GM23338 (cell line): ENCODE data around the gene CPNE4. TPM values are rescaled to one million over a fixed set of nuclear protein-coding genes. Genes with fewer than 3 reads are reported as not detected.

Experiments used
- ATAC-seq: fragments of 200-7000 bp; cut with Tn5 transposase; 3 replicates; pipeline ENCODE4 v1.9.1; 2020
- DNase-seq: peaks from one replicate; pipeline ENCODE4 v3.0.0-alpha.2; 2015; ENCODE audit warnings: low spot score
- H2AFZ ChIP-seq: fragments of 200-600 bp; sonication (generic); 2 replicates; pipeline ENCODE4 v1.8.0; 2016; ENCODE audit warnings: antibody characterized with exemption, mild to moderate bottlenecking, moderate library complexity
- H3F3A ChIP-seq: fragments of 200-600 bp; sonication (generic); replicated peaks from 2 replicates; pipeline ENCODE4 v1.8.0; 2017; ENCODE audit warnings: antibody characterized with exemption, mixed run types, low read depth
- H3K27ac ChIP-seq: fragments of 200-600 bp; sonication (generic); 2 replicates; pipeline ENCODE4 v1.6.1; 2016; ENCODE audit warnings: low read depth
- H3K27me3 ChIP-seq: fragments of 200-600 bp; sonication (generic); 2 replicates; pipeline ENCODE4 v1.8.0; 2016; ENCODE audit warnings: mild to moderate bottlenecking, mixed run types, moderate library complexity; ENCODE audit not compliant: insufficient read depth
- H3K36me3 ChIP-seq: fragments of 200-600 bp; sonication (generic); 2 replicates; pipeline ENCODE4 v1.8.0; 2016; ENCODE audit warnings: mild to moderate bottlenecking; ENCODE audit not compliant: insufficient read depth
- H3K4me1 ChIP-seq: fragments of 200-600 bp; sonication (generic); 2 replicates; pipeline ENCODE4 v1.8.0; 2016; ENCODE audit warnings: mild to moderate bottlenecking, moderate library complexity; ENCODE audit not compliant: insufficient read depth
- H3K4me2 ChIP-seq: fragments of 200-600 bp; sonication (generic); 2 replicates; pipeline ENCODE4 v1.7.1; 2017; ENCODE audit warnings: mixed run types
- H3K4me3 ChIP-seq: fragments of 200-600 bp; sonication (generic); 2 replicates; pipeline ENCODE4 v1.6.1; 2016; ENCODE audit warnings: mixed run types
- H3K79me2 ChIP-seq: fragments of 200-600 bp; sonication (generic); replicated peaks from 2 replicates; pipeline ENCODE4 v1.8.0; 2017; ENCODE audit warnings: mild to moderate bottlenecking; ENCODE audit not compliant: insufficient read depth
- H3K9me2 ChIP-seq: fragments of 200-600 bp; sonication (generic); 2 replicates; pipeline ENCODE4 v1.8.0; 2017; ENCODE audit not compliant: insufficient read depth
- H4K20me1 ChIP-seq: fragments of 200-600 bp; sonication (generic); replicated peaks from 2 replicates; pipeline ENCODE4 v1.8.0; 2017; ENCODE audit warnings: mild to moderate bottlenecking; ENCODE audit not compliant: insufficient read depth
- H3K27ac Mint-ChIP-seq: 2 replicates; pipeline ENCODE4 v1.8.0; 2020; ENCODE audit warnings: inconsistent platforms, mild to moderate bottlenecking, moderate library complexity, mixed read lengths
- H3K27me3 Mint-ChIP-seq: 3 replicates; pipeline ENCODE4 v1.8.0; 2022; ENCODE audit warnings: low read depth, mild to moderate bottlenecking, moderate library complexity, mixed read lengths, inconsistent platforms; ENCODE audit not compliant: insufficient read depth, poor library complexity
- H3K36me3 Mint-ChIP-seq: 3 replicates; pipeline ENCODE4 v1.8.0; 2021; ENCODE audit warnings: low read depth, mild to moderate bottlenecking, inconsistent platforms, moderate library complexity, mixed read lengths
- H3K4me1 Mint-ChIP-seq: 3 replicates; pipeline ENCODE4 v1.8.0; 2020; ENCODE audit warnings: mild to moderate bottlenecking, inconsistent platforms, mixed read lengths
- H3K4me3 Mint-ChIP-seq: 3 replicates; pipeline ENCODE4 v1.8.0; 2021; ENCODE audit warnings: moderate library complexity, mild to moderate bottlenecking, inconsistent platforms, mixed read lengths
- H3K9me3 Mint-ChIP-seq: 3 replicates; pipeline ENCODE4 v1.8.0; 2020; ENCODE audit warnings: moderate library complexity, mild to moderate bottlenecking, inconsistent platforms, mixed read lengths
- CREB1 ChIP-seq: fragments of 250-450 bp; sonication (Bioruptor Pico); IDR thresholded peaks from 2 replicates; pipeline ENCODE4 v1.5.0; 2020; ENCODE audit warnings: low read depth, mild to moderate bottlenecking, moderate library complexity
- CTCF ChIP-seq, 2 experiments: fragments of 200-600 bp in 1 of 2; sonication (generic) in 1 of 2; conservative IDR thresholded peaks; 2 replicates each; pipeline versions ENCODE4 v1.5.1 to v1.6.1; 2016 to 2017; ENCODE audit warnings: antibody characterized with exemption in 2 of 2, low read depth in 2 of 2, mild to moderate bottlenecking in 2 of 2, moderate library complexity in 1 of 2
- ETS1 ChIP-seq: IDR thresholded peaks from 2 replicates; pipeline ENCODE4 v1.6.1; 2016; ENCODE audit warnings: antibody characterized with exemption
- EZH2 ChIP-seq: fragments of 200-600 bp; sonication (generic); IDR thresholded peaks from one replicate; pipeline ENCODE4 v1.8.0; 2017; ENCODE audit warnings: antibody characterized with exemption, mild to moderate bottlenecking, low read depth; ENCODE audit not compliant: unreplicated experiment
- EZH2phosphoT487 ChIP-seq: fragments of 200-600 bp; sonication (generic); IDR thresholded peaks from one replicate; pipeline ENCODE4 v1.8.1; 2018; ENCODE audit warnings: antibody characterized with exemption; ENCODE audit not compliant: unreplicated experiment
- JUNB ChIP-seq: IDR thresholded peaks from one replicate; pipeline ENCODE4 v1.6.1; 2016; ENCODE audit warnings: antibody characterized with exemption; ENCODE audit not compliant: unreplicated experiment
- NANOG ChIP-seq: IDR thresholded peaks from 2 replicates; pipeline ENCODE4 v1.6.1; 2016; ENCODE audit warnings: antibody characterized with exemption, borderline replicate concordance
- POLR2AphosphoS5 ChIP-seq: IDR thresholded peaks from 2 replicates; pipeline ENCODE4 v1.6.1; 2016; ENCODE audit warnings: antibody characterized with exemption, low read depth
- REST ChIP-seq: IDR thresholded peaks from one replicate; pipeline ENCODE4 v1.6.1; 2018; ENCODE audit warnings: antibody characterized with exemption; ENCODE audit not compliant: unreplicated experiment
- STAT1 ChIP-seq: IDR thresholded peaks from one replicate; pipeline ENCODE4 v1.6.1; 2016; ENCODE audit warnings: antibody characterized with exemption; ENCODE audit not compliant: unreplicated experiment
- ZNF114 ChIP-seq: fragments of 250-450 bp; sonication (Bioruptor Pico); IDR thresholded peaks from 2 replicates; pipeline ENCODE4 v1.5.0; 2020; ENCODE audit warnings: mild to moderate bottlenecking, moderate library complexity
- ZNF331 ChIP-seq: fragments of 250-450 bp; sonication (Bioruptor Pico); IDR thresholded peaks from 2 replicates; pipeline ENCODE4 v1.5.0; 2020; ENCODE audit warnings: low read depth, mild to moderate bottlenecking, moderate library complexity
- ZNF462 ChIP-seq: fragments of 250-450 bp; sonication (Bioruptor Pico); IDR thresholded peaks from 2 replicates; pipeline ENCODE4 v1.5.0; 2020; ENCODE audit warnings: mild to moderate bottlenecking, moderate library complexity
- polyA plus RNA-seq: library from polyadenylated mRNA; unstranded; fragments of >200 nt; fragmentation: Nextera tagmentation; extraction: Ambion mirVana; gene quantifications from 2 replicates; pipeline ENCODE4 v1.2.1, GENCODE V29; 2016
- total RNA-seq: library from RNA; depleted of rRNA; stranded (reverse); fragments of >200 nt; shearing (Covaris generic); gene quantifications from 2 replicates; pipeline ENCODE4 v1.2.3, GENCODE V29; 2014

The CPNE4 gene
- total and polyA plus RNA-seq, 2 experiments from 2014 or later = 2.0 to 6.5 TPM

GRCh38 chr3:131708241-131708640, 326.6 kb downstream of the CPNE4 start:
- ATAC-seq (no peak), DNase-seq (no peak)
- no peaks in the 10 kb centered on the region; the same call in 1 of the 3 replicates for H3K9me3 Mint-ChIP-seq
- H3K27me3 Mint-ChIP-seq = peaks cover 2% of the 10 kb centered on the region
- no peak overlapping the region for H2AFZ ChIP-seq
- no peaks in the 10 kb centered on the region for H3K36me3 Mint-ChIP-seq
- no peak overlapping the region for H3K4me2 ChIP-seq
- H3K9me2 ChIP-seq = peaks cover 15% of the 10 kb centered on the region
- no peaks in the 10 kb centered on the region for H3K27me3 ChIP-seq
- no peak overlapping the region for H3K4me3 ChIP-seq
- peaks cover 23% of the 10 kb centered on the region for H3K4me1 ChIP-seq
- TF ChIP-seq POLR2AphosphoS5 (no peak), ZNF462 (CRISPR knock-in tag) (no peak), REST (no peak), ETS1 (no peak), ZNF114 (CRISPR knock-in tag) (no peak), EZH2 (no peak), NANOG (no peak), JUNB (no peak), ZNF331 (CRISPR knock-in tag) (no peak), CREB1 (CRISPR knock-in tag) (no peak), EZH2phosphoT487 (no peak), CTCF (conservative IDR thresholded peaks at IDR 0.05; ENCODE audit: low read depth in 2 of 2) (no peak), STAT1 (no peak)
- no peaks in the 10 kb centered on the region for H3K36me3 ChIP-seq
- H3K27ac ChIP-seq = no peak overlapping the region
- H3K79me2 ChIP-seq = no peaks in the 10 kb centered on the region
- no peak overlapping the region for H3K27ac Mint-ChIP-seq
- H3K4me1 Mint-ChIP-seq = peaks cover 39% of the 10 kb centered on the region
- H4K20me1 ChIP-seq = no peaks in the 10 kb centered on the region
- no peak overlapping the region for H3K4me3 Mint-ChIP-seq
- H3F3A ChIP-seq = no peaks in the 10 kb centered on the region
